Fibroblast of peridontal ligament (primary cell): ENCODE measurements around the gene CHTOP.

ENCODE experiments used
- DNase-seq: peaks from one replicate; pipeline ENCODE4 v3.0.0-alpha.2; 2010; ENCODE audit errors: extremely low read depth

Gene CHTOP

DNA sequence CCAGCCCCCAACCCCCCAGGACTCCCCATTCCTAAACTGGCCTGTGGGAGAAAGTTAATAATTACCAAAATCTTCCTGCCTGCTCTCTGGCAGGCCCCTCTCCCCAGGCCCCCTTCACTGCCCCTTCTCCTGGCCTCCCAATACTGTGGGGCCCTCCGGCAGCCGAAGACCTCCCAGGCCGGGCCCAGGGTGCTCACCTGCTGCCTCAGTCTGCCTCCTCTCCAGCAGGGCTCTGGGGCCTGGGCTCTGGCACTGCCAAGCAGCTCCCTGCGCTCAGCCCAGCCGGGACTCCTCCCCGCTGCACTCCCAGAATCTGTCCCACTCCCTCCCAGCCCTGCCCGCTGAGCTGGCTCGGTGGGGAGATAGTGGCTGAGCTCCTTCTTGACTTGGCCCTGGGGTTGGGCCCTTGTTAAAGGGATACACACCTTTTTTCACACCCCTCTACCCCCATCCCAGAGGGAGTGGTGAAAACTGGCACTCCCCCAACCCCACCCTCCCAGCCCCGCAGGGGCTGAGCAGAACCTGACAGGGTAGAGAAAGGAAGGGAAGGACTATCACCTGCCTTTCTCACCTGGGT lies 21.0 kb upstream of the CHTOP start, which contains the start of gene S100A16:
Gene S100A16, minus strand, starts transcription at position 383 of the 577 bp plus-strand sequence. CDS start 4,986 bp downstream, outside the sequence.
- peak; percentile 61 for DNase-seq

DNA sequence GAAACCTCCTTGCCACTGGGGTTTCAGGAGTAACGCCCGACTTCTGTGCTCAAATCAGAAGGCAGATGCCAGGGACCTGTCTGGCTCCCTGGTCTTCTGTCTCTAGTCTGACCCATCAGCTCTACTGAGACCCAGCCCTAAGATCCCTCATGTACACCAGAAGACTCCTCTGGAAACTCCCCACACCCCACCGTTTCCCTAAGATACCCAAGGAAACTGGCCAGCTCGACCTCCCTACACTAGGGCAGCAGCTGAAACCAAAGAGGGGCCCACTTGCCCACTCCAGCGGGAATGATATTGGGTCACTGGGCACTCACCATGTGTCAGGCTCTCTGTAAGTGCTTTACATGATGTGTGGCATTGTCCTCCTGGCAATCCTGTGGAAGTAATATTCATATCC lies 20.5 kb upstream of the CHTOP start:
- DNase-seq = no peak

DNA sequence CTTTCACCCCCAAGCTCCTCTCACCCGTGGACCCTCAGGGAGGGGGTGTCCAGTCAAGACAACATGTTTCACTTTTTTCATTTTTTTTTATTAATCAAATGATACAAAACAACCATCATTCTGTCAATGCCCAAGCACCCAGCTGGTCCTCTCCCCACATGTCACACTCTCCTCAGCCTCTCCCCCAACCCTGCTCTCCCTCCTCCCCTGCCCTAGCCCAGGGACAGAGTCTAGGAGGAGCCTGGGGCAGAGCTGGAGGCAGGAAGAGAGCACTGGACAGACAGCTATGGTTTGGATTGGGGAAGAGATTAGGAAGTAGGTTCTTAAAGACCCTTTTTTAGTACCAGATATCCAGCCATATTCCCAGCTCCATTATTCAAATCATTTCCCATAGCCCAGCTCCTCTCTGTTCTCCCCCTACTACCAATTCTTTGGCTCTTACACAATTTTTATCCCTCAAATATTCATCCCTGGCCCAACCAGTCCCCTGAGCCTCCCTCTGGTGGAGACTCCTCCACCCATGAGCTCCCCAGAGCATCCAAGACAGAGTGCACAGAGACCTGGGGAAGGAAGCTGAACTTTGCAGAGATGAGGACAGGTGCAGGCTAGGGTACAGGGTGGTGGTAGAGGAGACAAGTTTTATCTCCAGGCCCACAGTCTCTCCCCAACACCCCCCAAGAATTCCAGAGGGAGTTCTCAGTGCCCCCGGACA lies 19.5 kb upstream of the CHTOP start:
- peak; percentile 20 for DNase-seq

DNA sequence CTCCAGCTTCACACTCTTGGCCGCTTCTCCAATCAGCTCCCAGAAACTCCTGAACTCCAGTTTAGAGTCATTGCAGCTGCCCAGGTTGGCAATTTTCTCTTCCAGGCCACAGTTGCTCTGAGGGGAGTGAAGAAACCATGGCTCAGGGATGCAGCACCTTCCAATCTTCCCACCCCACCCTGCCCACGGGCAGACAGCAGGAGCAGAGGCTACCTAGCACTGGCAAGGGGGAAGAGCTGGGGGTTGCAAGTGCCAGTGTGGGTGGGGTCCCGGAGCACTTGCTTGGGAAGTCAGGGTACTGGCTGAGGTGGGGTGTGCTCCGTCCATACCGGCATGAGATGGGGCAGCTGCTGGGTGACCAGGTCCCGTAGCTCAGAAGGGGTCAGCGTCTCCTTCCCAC lies 19.0 kb upstream of the CHTOP start:
- no peak for DNase-seq

DNA sequence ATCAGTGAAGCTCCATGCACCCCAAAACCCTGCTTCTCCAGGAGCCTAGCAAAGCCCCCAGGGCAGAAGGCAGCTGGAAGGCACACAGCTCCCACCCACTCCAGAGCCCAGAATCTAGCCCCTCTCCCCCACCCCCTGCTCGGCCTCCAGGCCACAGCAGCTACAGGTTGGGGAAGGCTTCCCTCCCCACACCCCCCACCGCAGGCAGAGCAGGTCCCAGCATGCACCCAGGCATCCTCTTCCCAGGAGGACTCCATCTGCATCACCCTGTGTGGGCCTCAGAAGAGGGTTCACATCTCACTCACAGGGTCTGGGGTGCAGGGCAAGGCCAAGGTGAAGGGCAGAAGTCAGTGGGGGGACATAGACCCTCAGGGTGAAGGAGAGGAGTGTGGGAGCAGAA lies 18.5 kb upstream of the CHTOP start:
- DNase-seq = no peak

DNA sequence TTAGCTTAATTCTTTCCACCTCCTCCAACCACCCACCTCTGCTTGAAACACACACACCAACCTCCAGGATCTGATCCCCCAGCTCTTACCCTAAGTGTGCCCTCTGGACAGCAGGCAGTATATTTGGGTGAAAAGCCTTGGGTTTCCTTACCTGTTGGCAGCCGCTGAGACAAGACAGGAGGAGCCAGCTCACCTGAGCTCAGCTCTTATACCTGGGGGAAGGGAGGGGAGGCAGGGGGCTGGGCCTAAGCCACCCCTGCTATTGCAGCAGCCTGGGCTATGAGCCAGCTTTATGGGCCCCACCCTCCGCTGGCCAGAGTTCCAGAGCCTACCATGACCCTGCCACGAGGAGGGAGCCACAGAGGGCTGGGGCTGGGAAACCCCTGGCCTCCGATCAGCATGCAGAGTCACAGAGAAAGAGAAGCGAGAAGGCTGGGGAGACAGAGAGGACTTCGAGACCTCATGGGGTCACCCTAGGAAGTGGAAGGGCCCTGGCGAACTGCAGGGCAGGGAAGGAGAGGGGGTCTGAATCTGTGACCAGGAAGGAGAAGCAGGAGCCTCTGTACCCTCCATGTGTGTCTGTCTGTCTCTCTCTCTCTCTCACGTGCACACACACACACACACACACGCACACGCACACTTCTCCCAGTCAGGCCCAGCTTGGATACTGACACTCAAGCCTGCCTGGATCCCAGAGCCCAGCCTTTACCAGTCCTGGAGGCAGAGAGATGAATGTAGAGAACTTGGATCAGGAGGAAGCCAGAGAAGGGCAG lies 17.5 kb upstream of the CHTOP start, which contains the start of gene S100A14:
Gene S100A14, minus strand, starts transcription at position 182 of the 773 bp plus-strand sequence. CDS start 467 bp downstream, outside the sequence.
- no peak for DNase-seq

DNA sequence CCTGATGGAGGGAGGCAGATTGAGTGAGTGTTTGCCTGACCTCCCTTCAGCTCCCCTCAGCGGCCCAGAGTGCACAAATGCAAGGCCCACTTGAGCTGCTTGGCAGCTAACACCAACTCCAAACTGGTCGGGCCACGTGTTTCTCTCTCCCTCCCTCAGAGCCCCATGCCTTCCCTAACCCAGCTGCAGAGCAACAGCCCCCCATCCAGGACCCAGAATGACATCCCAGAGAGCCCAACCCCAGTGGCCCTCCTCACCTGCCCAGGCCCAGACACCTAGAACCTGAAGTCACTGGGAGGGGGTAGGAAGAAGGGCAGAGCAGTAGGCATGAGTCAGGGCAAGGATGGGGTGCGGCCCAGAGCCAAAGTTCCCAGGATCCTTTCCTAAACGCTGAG lies 17.0 kb upstream of the CHTOP start:
- no peak for DNase-seq

DNA sequence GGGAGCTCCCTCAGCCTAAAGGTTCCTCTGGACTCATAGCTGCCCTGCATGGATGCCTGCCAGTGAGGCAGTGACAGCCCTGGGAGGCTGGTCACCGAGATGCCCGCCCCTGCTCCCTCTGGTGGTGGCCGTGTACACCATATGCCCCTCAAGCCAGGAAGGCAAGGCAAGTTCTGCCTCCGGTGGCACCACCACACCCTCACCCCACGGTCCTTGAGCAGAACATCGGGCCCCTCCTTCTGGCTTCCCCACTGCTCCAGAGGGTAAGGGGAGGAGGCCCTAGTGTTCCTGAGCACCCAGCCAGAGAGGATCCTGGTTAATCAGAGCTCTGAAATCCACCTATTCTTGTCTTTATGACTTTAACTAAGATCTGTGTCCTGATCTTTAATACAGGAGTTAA lies 16.2 kb upstream of the CHTOP start:
- peak; percentile 41 for DNase-seq

DNA sequence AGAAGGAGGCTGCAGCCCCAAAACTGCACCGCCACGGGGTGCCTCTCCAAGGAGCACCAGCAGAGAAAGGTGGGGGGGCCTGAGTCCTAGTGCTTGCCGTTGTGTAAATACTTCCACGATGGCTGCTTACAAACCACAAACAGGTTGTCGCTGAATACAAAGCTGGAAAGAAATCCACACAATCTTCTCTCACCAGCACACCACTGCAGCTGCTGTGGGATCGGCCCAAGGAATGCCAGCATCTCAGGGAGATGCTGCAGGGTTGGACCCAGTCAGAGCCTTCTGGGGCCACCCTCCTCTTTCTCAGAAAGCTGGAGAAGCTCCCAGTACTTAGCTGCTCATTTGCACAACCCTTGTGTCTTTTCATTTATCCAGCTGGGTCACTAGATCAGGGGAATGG lies 14.7 kb upstream of the CHTOP start:
- no peak for DNase-seq

DNA sequence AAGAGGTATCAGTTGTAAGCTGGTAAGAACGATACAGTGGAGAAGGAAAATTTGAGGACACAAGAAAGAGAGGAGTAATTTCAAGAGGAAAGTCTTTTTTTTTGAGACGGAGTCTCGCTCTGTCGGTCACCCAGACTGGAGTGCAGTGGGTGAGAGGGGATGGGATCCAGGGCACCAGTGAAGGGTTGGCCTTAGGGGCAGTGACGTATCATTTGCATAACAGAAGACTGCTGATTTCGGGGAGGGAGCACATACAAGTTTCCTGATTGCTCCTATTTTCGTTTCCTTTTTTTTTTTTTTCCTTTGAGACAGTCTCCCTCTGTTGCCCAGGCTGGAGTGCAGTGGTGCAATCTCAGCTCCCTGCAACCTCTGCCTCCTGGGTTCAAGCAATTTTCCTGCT lies 10.8 kb upstream of the CHTOP start:
- DNase-seq = no peak

DNA sequence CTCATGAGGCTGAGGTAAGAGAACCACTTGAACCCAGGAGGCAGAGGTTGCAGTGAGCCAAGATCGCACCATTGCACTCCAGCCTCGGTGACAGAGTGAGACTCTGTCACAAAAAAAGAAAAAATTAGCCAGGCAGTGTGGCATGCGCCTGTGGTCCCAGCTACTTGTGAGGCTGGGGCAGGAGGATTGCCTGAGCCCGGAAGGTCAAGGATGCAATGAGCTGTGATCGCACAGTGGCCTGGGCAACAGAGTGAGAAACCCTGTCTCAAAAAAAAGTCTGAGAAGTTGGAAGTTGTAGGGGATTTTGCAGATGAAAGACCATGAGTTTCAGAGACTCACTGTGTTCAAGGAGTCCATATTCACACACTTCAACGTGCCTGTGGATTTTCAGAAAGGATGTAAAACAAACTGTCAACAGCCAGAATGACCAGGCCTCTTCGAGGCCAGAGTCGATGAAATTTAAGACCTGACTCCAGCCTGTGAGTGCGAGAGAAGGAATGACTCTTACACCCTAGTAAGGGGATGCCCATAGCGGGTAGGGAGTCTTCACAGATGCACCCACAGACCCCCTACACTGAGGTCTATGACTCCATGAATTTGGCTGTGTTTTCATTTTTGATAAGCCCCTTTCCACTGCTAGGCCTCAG lies 8.8 kb upstream of the CHTOP start:
- DNase-seq = no peak

DNA sequence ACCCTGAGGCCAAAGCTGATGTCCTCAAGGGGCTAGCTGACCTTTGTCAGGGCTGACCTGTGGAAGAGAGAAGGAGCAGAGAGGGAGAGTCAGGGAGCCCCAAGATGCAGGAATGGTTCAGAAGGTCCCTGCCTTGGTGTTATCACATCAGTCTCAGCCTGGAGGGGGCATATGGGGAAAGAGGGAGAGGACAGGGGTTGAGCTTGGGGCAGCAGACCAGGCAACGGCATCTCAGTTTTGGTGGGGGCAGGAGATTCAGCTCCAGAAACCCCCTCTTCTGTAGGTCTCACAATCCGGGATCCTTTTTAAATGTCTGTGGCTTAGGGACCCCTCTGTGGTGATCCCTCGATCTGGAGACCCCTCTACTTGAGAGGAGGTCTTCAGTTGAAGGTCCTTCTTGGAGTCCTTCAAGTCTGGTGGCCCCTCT lies 7.4 kb upstream of the CHTOP start:
- no peak for DNase-seq

DNA sequence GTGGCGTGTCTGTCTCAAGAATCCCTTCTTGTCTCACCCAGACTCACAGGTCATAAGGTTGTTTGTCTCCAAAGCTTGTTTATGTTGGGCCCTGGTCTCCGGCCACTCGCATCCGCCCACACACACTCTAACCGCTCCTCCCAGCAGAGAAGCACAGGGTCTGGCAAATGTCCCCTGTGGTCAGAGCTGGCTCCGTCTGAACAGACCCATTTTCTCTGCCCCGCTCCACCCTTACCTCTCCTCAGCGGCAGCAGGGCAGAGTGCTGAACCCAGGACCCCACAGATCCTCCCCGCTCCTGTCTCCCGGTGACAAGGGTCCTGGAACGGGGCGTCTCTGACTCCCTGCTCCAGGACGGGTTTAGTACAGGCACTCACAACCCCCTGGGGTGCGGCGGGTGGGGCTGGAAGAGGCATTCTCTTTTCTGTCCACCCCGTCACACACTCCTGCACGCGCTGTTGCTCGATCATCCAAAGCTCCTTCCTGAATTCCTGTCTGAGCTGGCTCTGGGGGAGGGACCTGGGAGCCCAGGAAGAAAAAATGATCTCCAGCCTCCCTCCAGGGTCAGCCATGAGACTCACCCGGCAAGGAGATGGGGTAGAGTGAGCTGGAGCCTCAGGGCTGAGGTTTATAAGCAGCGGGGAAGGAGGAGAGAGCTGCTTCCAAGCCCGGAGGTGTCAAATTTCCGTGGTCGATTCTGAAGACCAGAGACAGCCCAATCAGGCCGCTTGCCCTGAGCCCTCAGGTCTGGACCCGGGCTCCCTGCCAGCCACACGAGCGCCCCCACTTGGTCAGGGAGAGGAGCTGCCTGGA lies 6.8 kb upstream of the CHTOP start, which contains the start of gene S100A13:
Gene S100A13, minus strand, starts transcription at position 602 of the 811 bp plus-strand sequence. CDS start 1,033 bp downstream, outside the sequence.
- peak; percentile 94 for DNase-seq

DNA sequence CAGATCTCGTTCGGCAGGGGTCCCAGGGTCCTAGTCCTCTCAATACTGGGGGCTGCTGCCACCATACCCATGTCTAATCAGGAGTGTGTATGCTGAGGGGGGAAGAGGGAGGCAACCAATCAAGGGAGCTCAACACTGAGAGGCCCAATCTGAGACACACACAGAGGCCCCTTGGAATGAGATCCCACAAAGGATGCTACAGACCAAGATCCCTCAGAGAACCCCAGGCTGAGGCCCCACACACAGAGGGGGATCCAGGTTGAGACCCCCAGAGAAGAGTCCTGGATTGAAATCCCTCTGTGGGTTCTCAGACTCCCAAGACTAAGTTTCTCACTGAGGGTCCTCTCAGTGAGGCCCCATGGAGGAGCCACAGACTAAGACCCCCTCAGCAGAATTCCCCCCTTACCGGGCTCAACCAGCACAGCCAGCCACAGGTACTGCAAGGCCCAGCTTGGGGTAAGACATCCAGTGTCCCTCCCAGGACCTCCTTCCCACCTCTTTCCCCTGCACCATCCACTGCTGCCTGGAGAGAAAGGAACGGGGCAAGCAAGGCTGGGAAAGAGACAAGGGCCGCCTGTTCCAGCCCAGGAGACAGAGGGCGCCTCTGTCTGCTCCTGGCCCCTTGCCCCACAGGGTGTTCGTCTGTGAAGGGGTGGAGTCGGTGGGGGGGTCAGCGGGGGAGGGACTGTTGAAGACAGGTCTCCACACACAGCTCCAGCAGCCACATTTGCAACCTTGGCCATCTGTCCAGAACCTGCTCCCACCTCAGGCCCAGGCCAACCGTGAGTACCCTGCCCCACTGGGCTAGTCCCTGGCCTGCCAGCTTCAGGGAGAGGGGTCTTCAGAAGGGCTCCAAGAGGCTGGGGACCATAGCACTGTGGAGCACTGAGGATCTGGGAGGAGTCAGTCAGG lies 5.9 kb upstream of the CHTOP start, which contains the start of gene S100A1:
Gene S100A1, plus strand, starts transcription at position 720 of the 912 bp plus-strand sequence. CDS start 2,088 bp downstream, outside the sequence.
- no peak for DNase-seq

DNA sequence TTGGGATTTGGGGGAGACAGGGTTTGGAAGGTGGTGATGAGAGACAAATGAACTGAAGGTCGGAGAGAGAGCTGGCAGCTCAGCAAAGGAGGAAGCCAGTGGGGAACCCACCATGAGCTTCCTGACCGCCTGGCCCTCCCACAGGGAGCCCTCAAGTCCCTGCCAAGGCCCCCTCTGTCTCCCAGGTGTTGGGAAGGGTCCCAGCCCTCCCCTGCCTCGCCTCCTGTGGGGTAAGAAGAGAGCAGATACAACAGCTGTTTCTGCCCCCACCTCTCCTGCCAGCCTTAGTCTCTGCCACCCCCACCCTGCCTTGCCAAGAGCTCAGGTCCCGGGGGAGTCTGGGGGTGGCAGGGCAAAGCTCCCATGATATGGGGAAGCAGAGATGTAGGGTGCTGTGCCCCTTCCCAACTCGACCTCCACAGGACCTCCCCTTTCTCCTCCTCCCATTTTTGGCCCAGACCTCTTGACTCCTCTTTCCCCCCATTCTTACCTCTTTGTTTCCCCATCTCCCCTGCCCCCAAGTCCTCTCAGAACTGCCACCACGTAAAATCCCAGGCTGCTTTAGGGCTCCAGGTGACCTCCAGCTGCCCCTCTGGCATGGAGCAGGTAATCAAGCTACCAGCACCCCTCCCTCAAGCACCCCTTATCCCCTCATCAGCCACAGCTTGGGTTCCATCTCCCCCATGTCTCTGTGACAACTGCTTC lies 5.1 kb upstream of the CHTOP start:
- no peak for DNase-seq

DNA sequence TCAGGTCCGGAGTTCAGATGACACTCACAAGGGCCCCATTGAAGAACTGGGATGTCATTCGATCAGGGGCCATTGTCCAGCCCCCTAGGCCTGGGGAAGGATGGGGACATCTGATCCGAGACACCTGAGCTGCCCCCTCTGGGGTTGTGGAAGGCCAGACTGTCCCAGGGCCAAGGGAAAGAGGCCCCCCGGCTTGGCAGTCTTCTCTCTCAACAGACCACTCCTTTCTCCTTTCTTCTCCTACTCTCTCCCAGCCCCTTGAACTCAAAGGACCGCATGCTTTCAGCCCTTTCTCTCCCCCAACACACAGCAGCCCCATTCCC lies 4.6 kb upstream of the CHTOP start:
- DNase-seq = no peak

DNA sequence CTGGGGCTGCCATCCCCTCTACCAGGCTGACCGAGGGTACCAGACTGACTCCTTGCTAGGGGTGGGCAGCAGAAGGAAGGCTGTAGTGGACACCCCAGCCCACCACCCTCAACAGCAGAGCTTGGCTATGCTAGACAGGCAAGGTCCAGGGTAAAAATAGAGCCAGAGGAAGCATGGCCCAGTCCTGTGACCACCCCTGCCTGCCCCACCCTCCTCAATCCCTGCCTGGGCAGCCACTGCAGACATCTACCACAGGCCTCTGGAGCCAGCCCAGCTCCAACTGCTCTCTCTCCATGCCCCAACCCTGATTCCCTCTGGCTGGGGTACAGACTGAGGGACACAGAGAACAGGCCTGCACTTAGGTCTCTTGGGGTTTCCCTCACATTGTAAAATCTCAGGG lies 3.9 kb upstream of the CHTOP start:
- no peak for DNase-seq

DNA sequence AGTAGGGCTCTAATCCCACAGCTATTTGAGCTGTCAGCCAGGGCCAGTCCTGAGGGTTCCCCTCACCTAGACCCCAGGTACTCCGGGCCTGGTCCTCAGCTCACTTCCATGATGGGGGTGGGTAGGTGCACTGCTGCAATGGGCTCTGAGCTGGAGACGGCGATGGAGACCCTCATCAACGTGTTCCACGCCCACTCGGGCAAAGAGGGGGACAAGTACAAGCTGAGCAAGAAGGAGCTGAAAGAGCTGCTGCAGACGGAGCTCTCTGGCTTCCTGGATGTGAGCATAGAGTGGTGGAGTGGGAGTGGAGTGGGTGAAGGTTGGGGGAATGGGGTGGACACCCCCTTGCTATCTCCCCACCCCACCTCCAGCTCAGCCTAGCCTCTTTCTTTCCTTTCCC lies 3.5 kb upstream of the CHTOP start:
- no peak for DNase-seq
